A673 (cell line): ENCODE measurements around the gene ALDH3B2.

Experiments used
- EZH2 ChIP-seq: fragments of 200-600 bp; sonication (generic); IDR thresholded peaks from 2 replicates; pipeline ENCODE4 v1.6.1; 2017; ENCODE audit warnings: borderline replicate concordance, low read depth, mild to moderate bottlenecking, mixed read lengths, antibody characterized with exemption, low read length; ENCODE audit not compliant: poor library complexity, severe bottlenecking
- TF ChIP-seq, protein P1 (sequence below): fragments of 300-800, 200-600 bp; sonication (generic); conservative IDR thresholded peaks from 2 replicates; pipeline ENCODE4 v1.5.1; 2017; ENCODE audit warnings: low read depth, mild to moderate bottlenecking, antibody characterized with exemption, low read length, moderate library complexity, mixed read lengths

- TF ChIP-seq, protein P1, sequence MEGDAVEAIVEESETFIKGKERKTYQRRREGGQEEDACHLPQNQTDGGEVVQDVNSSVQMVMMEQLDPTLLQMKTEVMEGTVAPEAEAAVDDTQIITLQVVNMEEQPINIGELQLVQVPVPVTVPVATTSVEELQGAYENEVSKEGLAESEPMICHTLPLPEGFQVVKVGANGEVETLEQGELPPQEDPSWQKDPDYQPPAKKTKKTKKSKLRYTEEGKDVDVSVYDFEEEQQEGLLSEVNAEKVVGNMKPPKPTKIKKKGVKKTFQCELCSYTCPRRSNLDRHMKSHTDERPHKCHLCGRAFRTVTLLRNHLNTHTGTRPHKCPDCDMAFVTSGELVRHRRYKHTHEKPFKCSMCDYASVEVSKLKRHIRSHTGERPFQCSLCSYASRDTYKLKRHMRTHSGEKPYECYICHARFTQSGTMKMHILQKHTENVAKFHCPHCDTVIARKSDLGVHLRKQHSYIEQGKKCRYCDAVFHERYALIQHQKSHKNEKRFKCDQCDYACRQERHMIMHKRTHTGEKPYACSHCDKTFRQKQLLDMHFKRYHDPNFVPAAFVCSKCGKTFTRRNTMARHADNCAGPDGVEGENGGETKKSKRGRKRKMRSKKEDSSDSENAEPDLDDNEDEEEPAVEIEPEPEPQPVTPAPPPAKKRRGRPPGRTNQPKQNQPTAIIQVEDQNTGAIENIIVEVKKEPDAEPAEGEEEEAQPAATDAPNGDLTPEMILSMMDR: no peak
- no peak for TF ChIP-seq EZH2
These were observed 61.0 kb downstream of the ALDH3B2 start for GRCh38 chr11:67613313-67613959.
